Loucy (cell line): ENCODE results near the gene CYS1.
"Not testable (repeated sequence)": the region's sequence is repeated elsewhere in the genome, so short reads cannot be mapped to it uniquely, and the experiment has no call there.

ENCODE experiments used
- H2AFZ ChIP-seq: fragments of 200-600 bp; sonication (generic); 2 replicates; pipeline ENCODE4 v1.6.0; 2016; ENCODE audit warnings: antibody characterized with exemption, mild to moderate bottlenecking, low read length, moderate library complexity
- H3F3A ChIP-seq: fragments of 200-600 bp; 2 replicates; pipeline ENCODE4 v1.6.0; 2016; ENCODE audit warnings: antibody characterized with exemption, low read depth, mild to moderate bottlenecking
- H3K27me3 ChIP-seq: fragments of 200-600 bp; sonication (generic); 2 replicates; pipeline ENCODE4 v1.6.1; 2014; ENCODE audit warnings: low read length, mild to moderate bottlenecking; ENCODE audit not compliant: insufficient read depth, poor library complexity, severe bottlenecking
- H3K36me3 ChIP-seq: fragments of 200-600 bp; sonication (generic); 2 replicates; pipeline ENCODE4 v1.6.1; 2016; ENCODE audit warnings: low read length; ENCODE audit not compliant: insufficient read depth
- H3K4me1 ChIP-seq: fragments of 200-600 bp; sonication (generic); 2 replicates; pipeline ENCODE4 v1.5.1; 2014; ENCODE audit warnings: low read length, mild to moderate bottlenecking; ENCODE audit not compliant: insufficient read depth, poor library complexity, severe bottlenecking
- H3K4me2 ChIP-seq: fragments of 200-600 bp; sonication (generic); 2 replicates; pipeline ENCODE4 v1.6.0; 2014; ENCODE audit warnings: antibody characterized with exemption, low read length, low read depth, mild to moderate bottlenecking; ENCODE audit not compliant: poor library complexity, severe bottlenecking
- H3K4me3 ChIP-seq: fragments of 200-600 bp; sonication (generic); 2 replicates; pipeline ENCODE4 v1.5.1; 2014; ENCODE audit warnings: low read length, mild to moderate bottlenecking, mixed read lengths; ENCODE audit not compliant: poor library complexity, severe bottlenecking
- H3K79me2 ChIP-seq: fragments of 200-600 bp; sonication (generic); 2 replicates; pipeline ENCODE4 v1.6.1; 2014; ENCODE audit warnings: low read length; ENCODE audit not compliant: insufficient read depth
- H3K9ac ChIP-seq: fragments of 200-600 bp; sonication (generic); 2 replicates; pipeline ENCODE4 v1.6.0; 2014; ENCODE audit warnings: mild to moderate bottlenecking, low read depth, low read length, moderate library complexity; ENCODE audit not compliant: poor library complexity, severe bottlenecking
- H3K9me2 ChIP-seq: fragments of 200-600 bp; sonication (generic); replicated peaks from 2 replicates; pipeline ENCODE4 v1.6.1; 2016; ENCODE audit warnings: low read depth, low read length, mixed read lengths
- H3K9me3 ChIP-seq: fragments of 200-600 bp; sonication (generic); 2 replicates; pipeline ENCODE4 v1.6.1; 2014; ENCODE audit warnings: mild to moderate bottlenecking, antibody characterized with exemption, low read length, low read depth; ENCODE audit not compliant: insufficient read depth
- H4K20me1 ChIP-seq: fragments of 200-600 bp; sonication (generic); 2 replicates; pipeline ENCODE4 v1.6.0; 2014; ENCODE audit warnings: antibody characterized with exemption, low read length, mild to moderate bottlenecking; ENCODE audit not compliant: insufficient read depth, poor library complexity, severe bottlenecking
- CTCF ChIP-seq: fragments of 200-600 bp; sonication (generic); conservative IDR thresholded peaks from 2 replicates; pipeline ENCODE4 v1.5.1; 2014; ENCODE audit warnings: mild to moderate bottlenecking, antibody characterized with exemption, low read length
- EZH2phosphoT487 ChIP-seq: fragments of 200-600 bp; IDR thresholded peaks from 2 replicates; pipeline ENCODE4 v1.6.1; 2018; ENCODE audit warnings: antibody characterized with exemption, mild to moderate bottlenecking, moderate library complexity, borderline replicate concordance

CYS1 gene

GRCh38 chr2:10109311-10109710, 29.1 kb upstream of the CYS1 start:
- H2AFZ ChIP-seq, result no peak overlapping the region
- H3K27me3 ChIP-seq, result no peaks in the 10 kb centered on the region
- TF ChIP-seq CTCF (no peak), EZH2phosphoT487 (no peak)
- H4K20me1 ChIP-seq, result no peaks in the 10 kb centered on the region
- H3K9me2 ChIP-seq, result no peaks in the 10 kb centered on the region
- H3K9ac ChIP-seq, result no peak overlapping the region
- H3K4me1 ChIP-seq, result no peaks in the 10 kb centered on the region
- no peak overlapping the region for H3K4me2 ChIP-seq
- no peak overlapping the region for H3K4me3 ChIP-seq
- no peaks in the 10 kb centered on the region for H3F3A ChIP-seq
- no peaks in the 10 kb centered on the region for H3K36me3 ChIP-seq
- no peaks in the 10 kb centered on the region for H3K9me3 ChIP-seq
- H3K79me2 ChIP-seq, result no peaks in the 10 kb centered on the region

GRCh38 chr2:10104906-10105305, 24.7 kb upstream of the CYS1 start:
- not testable (repeated sequence) for H3K4me2 ChIP-seq, H3K4me3 ChIP-seq, H3K79me2 ChIP-seq, H4K20me1 ChIP-seq, H3K27me3 ChIP-seq, H3K9me3 ChIP-seq, H3K9me2 ChIP-seq, H3K4me1 ChIP-seq, H3K36me3 ChIP-seq, H3K9ac ChIP-seq, H2AFZ ChIP-seq, H3F3A ChIP-seq

- Histone ChIP-seq H3F3A (no peaks in the 10 kb centered on the region), H3K4me1 (no peaks in the 10 kb centered on the region), H3K36me3 (no peaks in the 10 kb centered on the region), H3K4me3 (no peak overlapping the region), H3K79me2 (no peaks in the 10 kb centered on the region), H3K9me3 (no peaks in the 10 kb centered on the region), H3K27me3 (no peaks in the 10 kb centered on the region), H3K4me2 (no peak overlapping the region), H4K20me1 (no peaks in the 10 kb centered on the region), H3K9me2 (no peaks in the 10 kb centered on the region), H3K9ac (no peak overlapping the region), H2AFZ (no peak overlapping the region)
- no peak for TF ChIP-seq CTCF
- no peak for TF ChIP-seq EZH2phosphoT487
These were observed 23.0 kb upstream of the CYS1 start for GRCh38 chr2:10103179-10103578.

GRCh38 chr2:10101491-10101890, 21.3 kb upstream of the CYS1 start:
- H3K9me3 ChIP-seq, result no peaks in the 10 kb centered on the region
- H3K79me2 ChIP-seq, result no peaks in the 10 kb centered on the region
- no peaks in the 10 kb centered on the region for H3K9me2 ChIP-seq
- no peak for TF ChIP-seq CTCF
- TF ChIP-seq EZH2phosphoT487, result no peak
- H3K4me3 ChIP-seq, result no peak overlapping the region
- H2AFZ ChIP-seq, result no peak overlapping the region
- no peaks in the 10 kb centered on the region for H3K27me3 ChIP-seq
- H3K4me1 ChIP-seq, result no peaks in the 10 kb centered on the region
- H3F3A ChIP-seq, result no peaks in the 10 kb centered on the region
- H3K36me3 ChIP-seq, result no peaks in the 10 kb centered on the region
- H3K9ac ChIP-seq, result no peak overlapping the region
- no peaks in the 10 kb centered on the region for H4K20me1 ChIP-seq
- H3K4me2 ChIP-seq, result no peak overlapping the region
